NCI-H1105 treated with DMSO at 0.1 percent for 48 hours (cell line): Measurements from ENCODE around the gene MSANTD1.

Experiments
- DNase-seq: peaks from one replicate; lab custom pipeline; 2025; lab: John Stamatoyannopoulos, UW

MSANTD1 gene

DNA sequence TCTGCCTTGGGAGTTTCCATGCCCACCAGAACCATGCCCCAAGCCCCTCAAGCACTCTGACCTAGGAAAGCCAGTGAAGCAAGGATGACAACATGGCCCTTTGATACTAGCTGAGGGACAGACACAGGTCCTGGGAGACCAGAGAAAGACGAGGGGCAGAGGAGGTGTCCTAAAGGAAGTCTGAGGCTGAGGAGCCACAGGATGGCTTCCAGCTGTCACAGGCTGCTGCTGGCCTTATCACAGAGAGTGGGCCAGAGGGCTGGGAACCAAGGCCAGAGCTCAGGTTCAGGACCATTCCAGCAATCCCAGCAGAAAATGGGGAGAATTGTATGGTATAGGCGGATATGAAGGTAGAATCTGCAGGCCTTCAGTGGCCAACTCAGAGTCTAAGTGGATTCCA, 31.7 kb upstream of the MSANTD1 start:
- DNase-seq: no peak

DNA sequence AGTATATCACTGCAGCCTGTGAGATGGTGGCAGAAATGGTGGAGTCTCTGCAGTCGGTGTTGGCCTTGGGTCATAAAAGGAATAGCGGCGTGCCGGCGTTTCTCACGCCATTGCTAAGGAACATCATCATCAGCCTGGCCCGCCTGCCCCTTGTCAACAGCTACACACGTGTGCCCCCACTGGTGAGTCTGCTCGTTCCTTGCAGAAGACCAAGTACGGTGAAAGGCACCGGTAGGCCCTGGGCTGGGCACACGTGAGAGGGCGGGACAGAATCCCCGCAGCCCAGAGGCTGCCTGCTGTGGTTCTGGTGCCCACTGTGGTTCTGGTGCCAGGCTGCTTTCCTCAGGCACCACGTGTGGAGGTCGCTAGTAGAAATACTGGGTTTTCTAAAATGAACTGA, 31.2 kb upstream of the MSANTD1 start:
- no peak for DNase-seq

DNA sequence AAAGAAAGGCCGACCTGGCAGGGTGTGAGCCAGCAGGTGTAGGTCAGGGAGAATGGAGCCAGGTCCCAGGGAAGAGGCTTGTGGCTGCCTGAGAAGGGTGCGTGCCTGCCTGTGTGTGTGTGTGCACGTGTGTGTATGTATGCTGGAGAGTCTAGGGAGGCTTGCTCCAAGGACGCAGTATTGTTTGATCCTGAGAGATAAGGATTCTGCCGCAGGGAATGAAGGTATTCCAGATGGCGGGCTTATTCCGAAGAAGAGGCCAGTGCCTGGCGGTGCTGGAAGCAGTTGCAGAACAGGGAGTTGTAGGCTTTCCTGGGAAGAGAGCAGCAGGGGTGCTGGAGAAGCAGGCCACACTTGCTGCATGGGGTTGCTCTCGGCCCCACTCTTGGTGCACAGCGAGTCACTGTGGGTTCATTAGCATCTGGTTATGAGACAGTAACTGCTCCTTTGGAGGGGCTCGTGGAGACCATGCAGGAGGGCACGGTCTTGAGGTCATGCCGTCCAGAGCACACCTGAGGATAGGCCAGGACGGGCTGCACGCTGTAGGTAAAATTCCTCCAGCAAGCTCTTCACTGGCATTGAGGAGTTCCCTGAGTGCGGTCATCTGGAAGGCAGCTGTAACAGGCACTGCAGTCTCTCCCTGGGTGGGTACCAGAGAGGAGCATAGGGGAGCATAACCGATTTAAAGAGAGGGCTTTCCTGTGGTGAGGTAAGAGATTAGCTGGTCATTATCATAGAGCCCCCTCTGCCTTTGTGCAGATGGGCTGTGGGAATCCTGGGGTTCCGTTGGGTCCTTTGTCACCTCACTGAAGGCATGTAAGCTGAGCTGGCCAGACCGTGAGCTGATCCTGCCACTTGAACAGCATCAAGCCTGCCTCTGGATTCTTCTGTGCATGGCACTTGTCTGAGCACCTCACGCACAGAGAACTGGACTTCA, 29.9 kb upstream of the MSANTD1 start:
- no peak for DNase-seq

DNA sequence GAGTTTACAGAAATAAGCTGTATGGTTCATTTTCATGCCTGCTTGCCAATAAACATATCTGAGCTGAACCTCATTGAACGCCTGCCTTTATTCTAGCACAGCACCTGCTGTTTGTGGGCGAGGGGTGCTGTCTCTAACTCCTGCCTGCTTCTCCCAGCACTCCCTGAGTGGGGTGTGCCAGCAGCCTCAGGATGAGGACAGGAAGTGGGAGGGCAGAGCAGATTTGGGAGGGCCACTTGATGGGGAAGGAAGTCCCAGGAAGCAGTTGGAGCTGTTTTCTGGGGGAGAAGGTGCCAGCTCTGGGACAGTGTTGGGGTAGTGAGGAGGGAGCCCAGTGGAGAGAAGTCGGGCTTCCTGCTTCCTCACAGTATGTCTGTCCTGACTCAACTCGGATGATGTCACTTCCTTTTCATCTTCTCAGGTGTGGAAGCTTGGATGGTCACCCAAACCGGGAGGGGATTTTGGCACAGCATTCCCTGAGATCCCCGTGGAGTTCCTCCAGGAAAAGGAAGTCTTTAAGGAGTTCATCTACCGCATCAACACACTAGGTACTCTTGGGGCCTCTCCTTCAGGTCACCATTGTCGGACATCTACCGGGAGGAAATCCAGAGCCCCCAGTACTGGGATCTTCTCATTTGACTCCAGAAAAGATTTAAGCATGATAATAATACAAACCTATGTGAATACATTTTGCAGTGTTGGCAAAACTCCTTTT, 29.0 kb upstream of the MSANTD1 start:
- no peak for DNase-seq

DNA sequence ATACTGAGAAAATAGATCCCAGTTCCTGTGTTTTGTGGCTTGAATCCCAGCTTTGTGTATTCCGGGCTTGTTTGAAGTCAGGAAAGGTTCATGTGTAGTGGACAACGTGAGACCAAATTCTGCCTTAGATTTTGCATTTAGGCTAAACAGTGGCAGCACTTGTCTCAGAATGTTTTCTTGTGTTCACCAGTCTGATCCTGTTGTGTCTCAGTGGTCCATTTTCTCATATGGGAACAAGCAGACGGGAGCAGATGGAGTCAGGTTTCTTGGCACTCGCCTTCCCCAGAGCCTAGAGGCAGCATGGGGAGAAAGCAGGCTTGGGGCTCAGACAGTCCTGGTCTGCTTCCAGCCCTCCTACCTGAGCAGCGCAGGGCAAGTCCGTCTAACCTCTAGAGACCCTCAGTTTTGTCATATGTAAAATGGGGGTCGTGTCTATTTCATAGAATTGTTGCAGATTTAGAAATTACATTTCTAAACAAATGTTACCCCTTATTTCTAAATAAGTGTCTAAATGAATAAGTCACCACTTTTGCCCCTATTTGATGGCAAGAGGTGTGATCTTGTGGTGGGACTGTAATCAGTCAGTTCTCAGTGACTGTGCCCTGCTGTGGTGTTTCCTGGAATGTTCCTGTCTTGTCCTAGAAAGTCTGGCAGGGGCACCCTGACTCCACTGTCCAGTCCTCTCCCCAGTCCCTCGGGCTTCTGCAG, 28.3 kb upstream of the MSANTD1 start:
- DNase-seq: no peak

DNA sequence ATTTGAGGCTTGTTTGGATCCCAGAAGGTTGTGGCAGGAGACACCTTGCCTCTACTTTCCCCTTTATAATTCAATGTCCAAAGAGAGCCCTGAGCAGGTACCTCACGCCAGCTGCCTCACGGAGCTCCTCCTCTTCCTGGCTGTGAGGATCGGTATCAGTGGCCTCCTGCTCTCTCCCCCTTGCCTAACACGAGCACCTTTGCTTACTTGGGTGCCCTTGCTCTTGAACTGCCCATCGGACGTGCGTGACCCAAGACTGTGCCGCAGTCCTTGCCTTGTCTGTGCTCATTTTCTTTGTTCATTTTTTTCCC, 27.8 kb upstream of the MSANTD1 start:
- DNase-seq: no peak

DNA sequence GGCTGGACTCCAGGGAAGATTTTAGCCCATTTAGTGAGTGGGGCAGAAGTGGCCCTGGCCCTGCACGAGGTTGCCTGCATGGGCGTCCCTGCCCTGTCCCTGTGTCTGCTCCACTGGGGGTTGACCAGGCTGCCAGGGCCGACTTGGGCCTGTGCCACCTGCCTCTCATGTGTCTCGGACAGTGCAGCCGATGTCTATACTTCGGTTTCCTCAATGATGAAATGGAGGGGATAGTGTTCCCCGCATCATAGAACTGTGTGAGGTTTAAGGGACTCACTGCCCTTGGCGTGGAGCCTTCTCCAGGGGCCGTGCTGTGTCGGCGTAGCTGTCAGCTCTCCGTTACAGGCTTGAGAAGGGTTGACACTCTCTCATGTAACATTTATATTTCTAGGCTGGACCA, 27.0 kb upstream of the MSANTD1 start:
- DNase-seq: no peak

DNA sequence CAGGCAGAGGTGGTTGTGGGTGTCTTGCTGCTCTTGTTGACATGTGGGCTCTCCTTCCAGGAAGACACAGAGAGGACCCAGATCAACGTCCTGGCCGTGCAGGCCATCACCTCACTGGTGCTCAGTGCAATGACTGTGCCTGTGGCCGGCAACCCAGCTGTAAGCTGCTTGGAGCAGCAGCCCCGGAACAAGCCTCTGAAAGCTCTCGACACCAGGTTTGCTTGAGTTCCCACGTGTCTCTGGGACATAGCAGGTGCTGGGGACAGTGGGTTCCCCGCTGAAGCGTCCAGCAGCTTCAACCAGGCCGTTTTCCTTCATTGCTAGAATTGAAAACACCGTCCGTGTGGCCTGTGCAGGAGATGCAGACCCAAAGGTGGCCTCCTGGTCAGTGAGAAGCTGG, 25.6 kb upstream of the MSANTD1 start:
- no peak for DNase-seq

DNA sequence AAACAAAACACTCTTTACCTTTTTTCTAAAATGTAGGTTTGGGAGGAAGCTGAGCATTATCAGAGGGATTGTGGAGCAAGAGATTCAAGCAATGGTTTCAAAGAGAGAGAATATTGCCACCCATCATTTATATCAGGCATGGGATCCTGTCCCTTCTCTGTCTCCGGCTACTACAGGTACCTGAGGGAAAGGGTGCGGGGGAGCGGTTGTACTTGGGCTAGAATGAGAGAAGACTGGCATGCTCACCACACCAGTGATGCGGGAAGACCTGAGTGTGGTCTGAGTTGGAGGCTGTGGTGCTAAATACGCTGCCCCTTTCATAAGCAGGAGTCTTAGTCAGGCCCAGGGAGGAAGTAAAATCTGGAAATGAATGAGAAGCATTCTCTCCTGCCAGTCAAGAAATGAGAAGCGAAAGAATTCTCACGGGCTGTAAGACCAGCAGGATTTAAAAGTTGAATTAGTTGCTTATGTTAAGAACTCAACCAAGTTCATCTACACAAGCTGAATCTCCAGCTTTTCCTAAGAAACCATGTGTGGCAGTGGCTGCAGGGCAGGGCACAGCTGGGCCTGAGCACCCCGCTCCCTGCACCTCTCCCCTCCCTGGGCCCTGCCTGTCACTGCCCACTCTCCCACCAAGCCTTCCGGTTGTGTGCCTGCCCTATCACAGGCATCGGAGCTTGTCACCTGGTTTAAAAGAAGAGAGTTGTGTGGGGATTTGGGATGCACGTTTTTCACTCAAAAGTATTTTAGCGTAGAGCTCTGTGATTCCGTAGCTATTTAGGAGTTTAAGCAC, 24.8 kb upstream of the MSANTD1 start:
- no peak for DNase-seq

DNA sequence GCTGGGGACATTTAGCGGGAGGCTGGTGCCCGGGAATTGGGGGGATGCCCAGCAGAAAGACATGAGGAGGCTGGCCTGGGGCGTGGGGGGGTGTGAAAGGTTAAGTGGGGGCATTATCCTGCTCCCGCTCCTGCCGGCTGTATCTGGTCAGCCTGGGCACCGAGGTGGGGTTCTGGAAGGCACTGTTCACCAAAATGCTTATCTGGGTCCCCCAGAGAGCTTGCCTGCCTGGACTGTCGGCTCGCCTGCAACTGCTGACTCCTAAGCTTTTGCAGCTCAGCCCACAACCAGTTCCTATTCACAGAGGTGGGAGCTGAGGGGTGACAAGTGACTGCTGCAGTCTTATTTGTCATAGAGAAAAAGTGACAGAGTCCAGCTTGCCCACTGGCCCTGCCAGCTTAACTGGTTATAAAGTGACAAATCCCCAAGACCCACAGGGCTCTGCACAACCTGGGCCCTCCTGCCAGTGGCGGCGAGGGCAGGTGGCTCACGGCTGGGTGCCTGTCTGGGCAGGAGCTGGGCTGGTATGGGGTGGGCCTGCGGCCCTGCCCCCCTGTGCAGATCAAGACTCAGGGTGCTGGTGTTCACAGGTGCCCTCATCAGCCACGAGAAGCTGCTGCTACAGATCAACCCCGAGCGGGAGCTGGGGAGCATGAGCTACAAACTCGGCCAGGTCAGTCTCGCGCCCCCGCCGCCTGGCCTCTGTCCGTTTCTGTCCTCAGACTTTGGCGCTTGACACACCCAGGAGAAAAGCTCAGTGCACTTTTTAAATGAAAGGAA, 23.7 kb upstream of the MSANTD1 start:
- DNase-seq: no peak

DNA sequence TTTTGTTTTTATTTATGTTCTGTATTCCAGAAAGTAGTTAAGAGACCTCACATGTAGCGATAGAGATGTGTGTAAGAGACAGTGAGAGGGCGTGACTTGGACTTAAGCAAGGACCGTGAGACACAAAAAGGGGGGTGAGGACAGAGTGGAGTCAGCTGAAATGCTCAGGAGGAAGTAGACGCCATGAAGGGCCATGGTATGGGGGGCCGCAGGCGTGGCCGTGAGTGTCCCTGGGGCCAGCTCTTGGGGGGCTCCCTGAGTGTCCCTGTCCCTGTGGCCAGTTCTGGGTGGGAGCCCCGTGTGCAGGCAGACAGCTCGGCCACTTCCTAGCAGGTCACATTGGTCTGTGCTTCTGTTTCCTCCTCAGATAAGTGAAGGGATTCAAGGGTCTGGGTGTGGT, 23.0 kb upstream of the MSANTD1 start:
- no peak for DNase-seq

DNA sequence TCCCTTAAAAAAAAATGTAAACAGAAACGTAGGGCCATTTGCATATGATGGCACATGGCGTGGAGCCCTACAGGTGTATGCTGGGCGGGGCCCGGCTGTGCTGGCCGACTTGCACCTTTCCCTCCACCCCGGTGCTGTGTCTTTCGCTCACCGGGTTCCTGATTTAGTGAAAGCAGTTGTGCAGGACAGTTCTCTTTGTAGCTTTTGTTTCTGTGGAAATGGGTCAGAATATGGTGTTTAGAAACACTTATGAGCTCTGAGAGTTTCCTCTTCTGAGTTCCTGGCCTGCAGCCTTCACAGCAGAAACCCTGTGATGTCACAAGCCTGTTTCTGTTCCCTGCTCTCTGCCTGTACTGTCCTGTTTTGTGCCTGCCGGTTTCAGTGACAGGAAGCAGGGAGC, 22.5 kb upstream of the MSANTD1 start:
- DNase-seq: no peak

DNA sequence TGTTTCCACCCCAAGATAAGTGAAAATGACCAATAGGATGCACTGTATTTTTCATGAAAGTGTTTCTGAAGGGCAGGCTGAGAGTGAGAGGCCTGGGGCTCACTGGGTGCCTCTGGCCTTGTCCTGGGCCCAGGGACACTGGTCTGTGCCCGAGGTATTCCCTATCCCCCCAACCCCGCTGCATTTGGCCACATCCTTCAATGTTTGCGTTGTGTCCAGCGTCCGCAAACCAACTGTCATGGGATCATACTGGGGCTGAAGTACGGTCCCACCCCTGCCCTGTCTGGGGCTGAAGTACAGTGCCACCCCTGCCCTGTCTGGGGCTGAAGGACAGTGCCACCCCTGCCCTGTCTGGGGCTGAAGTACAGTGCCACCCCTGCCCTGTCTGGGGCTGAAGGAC, 22.0 kb upstream of the MSANTD1 start:
- DNase-seq: no peak

DNA sequence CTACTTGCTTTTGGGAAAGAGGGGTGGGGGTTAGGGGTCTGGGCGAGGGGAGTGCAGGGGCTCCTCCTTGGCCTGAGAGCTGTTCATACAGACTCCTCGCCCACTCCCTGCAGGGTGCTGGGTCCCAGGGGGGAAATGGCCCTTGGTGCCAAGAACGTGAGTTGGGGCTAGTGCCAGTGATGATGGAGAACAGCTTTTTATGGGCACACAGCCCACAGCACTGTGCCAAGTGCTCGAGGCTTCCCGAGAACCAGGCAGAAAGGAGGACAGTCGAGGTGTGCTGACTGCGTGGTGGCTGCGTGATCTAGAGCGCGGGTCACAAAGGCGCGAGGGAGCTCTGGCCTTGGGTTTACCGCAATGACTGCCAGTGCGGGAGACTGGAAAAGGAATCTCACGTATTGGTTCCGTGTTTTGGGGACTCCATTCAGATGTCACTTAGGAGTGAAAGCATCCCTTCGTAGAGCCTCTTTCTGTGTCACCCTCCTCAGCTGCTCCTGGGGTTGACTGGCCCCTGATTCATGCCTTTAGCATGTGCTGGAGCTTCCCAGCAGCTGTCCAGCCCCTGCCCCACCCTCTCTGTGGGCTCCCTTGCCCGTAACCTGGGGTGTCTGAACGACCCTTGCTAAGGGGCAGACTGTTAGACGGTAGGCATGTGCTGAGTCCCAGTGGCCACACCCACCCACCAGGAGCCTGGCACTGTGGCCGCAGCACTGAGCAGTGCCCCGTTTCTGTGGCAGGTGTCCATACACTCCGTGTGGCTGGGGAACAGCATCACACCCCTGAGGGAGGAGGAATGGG, 20.9 kb upstream of the MSANTD1 start:
- no peak for DNase-seq

DNA sequence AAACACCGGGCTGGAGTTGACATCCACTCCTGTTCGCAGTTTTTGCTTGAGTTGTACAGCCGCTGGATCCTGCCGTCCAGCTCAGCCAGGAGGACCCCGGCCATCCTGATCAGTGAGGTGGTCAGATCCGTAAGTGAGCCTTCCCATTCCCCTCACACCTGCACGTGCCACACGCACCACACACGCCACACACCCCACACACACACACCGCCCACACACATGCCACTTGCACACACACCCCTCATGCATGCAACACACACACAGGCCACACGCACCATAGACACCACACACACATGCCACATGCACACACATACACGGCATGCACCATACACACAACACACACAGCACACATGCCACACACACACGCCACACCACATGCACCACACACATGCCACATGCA, 20.1 kb upstream of the MSANTD1 start:
- DNase-seq: no peak

DNA sequence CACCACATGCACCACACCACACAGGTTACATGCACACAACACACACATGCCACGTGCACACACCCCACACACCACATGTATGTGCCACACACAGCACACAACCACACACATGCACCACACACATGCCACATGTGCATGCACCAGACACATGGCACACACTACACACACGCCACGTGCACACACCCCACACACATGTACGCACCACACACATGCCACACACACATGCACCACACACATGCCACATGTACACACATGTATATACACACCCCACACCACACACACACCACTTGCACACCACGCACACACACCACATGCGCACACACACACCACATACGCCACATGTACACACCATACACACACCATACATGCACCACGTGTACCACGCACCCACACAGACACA, 19.6 kb upstream of the MSANTD1 start:
- no peak for DNase-seq

DNA sequence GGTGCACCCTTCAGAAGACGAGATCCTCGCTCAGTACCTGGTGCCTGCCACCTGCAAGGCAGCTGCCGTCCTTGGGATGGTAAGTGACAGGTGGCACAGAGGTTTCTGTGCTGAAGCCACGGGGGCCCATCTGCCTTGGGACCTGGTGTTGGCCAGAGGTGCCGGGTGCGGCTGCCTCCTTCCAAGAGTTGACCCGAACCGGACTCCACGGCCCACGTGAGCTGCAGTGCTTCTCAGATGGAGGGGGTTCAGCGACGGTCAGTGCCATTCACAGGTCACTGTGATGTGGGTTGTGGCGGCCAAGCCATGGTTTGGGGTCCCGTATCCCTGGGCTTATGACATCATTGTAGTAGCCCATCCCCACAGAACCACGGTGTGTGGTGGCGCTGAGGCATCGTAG, 19.0 kb upstream of the MSANTD1 start:
- DNase-seq: no peak

DNA sequence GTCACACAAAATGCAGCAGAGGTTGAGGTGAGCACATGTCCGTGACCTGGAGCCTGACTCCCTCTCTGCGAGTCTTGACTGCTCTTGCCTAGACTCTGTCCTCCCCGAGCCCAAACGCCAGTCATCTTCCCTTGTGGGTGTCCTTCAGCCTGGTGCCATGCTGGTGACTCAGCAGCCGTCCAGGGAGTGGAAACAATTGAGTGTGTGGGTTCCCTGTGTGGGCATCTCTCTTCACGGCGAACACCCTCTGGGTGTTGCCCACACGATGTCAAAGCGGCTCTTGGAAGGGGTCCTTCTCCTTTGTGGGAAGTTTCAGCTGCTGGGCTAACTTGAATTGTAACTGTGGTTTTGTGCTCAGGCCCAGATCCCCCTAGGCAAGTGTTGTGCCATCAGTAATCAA, 17.5 kb upstream of the MSANTD1 start:
- no peak for DNase-seq

DNA sequence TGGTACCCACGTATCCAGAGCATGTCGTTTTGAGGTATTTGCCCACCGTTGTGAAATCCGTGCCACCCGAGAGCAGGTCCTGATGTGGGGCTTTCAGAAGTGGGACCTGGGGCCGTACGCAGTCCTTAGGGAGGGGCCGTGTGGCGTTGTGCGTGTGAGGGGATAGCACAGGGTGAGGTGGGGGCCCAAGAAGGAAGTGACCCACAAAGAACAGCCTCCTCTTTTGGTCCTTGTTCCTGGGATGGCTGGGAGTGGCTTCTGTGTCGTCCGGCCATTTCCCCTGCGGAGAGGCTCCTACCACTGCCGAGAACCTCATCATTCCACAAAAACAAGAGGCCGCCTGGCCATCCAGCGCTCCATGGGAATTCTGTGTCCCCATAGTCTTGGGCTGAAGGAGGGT, 17.0 kb upstream of the MSANTD1 start:
- DNase-seq: no peak

DNA sequence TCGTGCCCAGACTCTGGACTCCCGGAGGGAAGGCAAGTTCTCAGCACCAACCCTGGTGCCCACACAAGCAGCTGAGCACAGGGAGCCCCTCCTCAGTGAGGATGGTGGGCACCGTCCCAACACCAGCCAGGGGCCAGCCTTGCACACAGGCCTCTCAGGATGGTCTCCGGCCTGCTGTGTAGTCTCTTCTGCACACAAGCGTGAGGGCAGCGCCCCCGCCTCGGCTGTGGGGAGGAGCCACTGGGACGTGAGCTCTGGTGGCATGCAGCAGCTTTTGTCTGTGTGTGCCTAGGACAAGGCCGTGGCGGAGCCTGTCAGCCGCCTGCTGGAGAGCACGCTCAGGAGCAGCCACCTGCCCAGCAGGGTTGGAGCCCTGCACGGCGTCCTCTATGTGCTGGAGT, 16.1 kb upstream of the MSANTD1 start:
- DNase-seq: no peak
